ENCODE results near the gene HRH2.
"Not testable (repeated sequence)": the region's sequence is repeated elsewhere in the genome, so short reads cannot be mapped to it uniquely, and the experiment has no call there.

HRH2 gene

DNA sequence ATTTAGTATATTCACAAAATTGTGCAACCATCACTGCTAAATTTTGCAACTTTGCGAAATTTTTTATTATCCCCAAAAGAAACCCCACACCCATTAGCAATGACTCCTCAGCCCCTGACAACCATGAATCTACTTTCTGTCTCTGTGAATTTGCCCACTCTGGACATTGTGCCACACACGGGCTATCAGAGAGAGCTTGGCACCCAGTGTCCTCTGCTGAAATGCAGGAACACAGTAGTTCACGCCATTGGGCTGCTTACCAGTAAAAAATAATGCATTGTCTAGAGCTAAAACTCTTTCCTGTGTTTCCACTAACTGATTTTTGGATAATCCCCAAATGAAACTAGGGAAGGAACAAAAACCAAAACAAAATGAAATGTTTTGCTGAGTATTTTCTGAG, 60.0 kb downstream of the HRH2 start:
- no peak for DNase-seq

GRCh38 chr5:175718401-175719108, 60.7 kb downstream of the HRH2 start:
- DNase-seq = peak in 1 of 2 experiments; percentile 27

DNA sequence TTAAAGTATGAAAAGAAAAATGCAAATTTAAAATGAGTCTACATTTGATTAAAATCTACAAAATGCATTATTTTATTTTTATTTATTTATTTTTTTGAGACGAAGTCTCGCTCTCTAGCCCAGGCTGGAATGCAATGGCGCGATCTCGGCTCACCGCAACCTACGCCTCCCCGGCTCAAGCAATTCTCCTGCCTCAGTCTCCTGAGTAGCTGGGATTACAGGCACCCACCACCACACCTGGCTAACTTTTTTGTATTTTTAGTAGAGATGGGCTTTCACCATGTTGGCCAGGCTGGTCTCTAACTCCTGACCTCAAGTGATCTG, 61.2 kb downstream of the HRH2 start:
- not testable (repeated sequence) for DNase-seq

DNA sequence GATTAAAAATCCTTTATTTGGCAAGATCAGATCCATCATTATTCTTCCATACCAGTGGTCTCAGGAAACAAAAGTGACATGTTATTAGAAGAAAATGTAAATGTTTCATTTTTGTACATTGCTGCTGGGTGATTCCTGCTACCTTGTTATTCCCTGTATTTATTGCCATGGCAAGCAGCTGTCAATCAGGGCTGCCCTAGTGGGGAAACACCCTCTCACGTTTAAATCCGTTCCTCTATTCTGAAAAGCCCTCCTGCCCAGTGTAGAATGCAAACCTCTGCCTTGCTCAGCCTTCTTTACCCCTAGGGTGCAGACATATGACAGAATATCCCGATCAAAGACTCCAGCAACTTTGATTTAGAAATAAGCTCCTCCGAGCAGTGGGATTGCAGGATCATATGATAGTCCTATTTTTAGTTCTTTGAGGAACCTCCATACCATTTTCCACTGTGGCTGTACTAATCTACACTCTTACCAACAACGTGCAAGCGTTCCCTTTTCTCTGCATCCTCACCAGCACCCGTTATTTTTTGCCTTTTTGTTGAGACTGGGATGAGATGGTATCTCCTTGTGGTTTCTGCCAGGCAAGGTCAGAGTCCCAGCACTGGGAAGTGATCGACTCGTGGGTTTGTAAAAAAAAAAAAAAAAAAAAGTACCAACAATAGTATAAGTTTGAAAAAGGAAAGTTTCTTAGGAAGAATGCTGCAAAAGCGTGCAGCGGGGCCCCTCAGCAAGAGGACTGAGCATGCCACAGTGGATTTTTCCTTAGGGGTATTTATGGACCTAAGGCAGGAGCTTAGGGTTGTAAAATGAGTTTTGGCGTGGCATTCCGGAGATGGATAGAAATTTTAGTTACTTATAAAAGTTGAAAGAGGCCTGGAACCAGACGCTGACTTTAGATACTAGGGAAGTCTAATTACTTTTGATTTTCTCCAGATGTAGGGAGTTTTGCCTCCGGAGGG, 66.7 kb downstream of the HRH2 start:
- DNase-seq = no peak

DNA sequence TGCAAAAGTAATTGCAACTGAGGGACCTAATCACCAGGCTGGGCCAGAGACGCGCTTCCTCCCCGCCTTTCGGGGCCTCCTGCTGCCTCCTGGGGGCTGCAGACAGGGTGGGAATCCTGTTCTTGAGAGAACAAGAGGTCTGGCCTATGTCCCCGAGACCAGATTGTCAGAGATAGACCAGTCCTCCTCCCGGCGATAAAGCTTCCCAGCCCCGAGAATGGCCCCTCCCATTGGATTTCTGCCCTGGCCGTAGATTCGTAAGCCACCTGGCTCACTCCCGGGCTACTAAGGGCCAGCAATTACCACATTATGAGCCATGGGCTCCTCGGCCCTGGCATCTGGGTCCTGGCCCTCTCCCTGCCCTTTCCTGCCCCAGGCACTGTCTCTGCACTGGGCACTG, 70.4 kb downstream of the HRH2 start:
- no peak for DNase-seq

GRCh38 chr5:175728885-175729828, 71.3 kb downstream of the HRH2 start:
- no peak for DNase-seq

DNA sequence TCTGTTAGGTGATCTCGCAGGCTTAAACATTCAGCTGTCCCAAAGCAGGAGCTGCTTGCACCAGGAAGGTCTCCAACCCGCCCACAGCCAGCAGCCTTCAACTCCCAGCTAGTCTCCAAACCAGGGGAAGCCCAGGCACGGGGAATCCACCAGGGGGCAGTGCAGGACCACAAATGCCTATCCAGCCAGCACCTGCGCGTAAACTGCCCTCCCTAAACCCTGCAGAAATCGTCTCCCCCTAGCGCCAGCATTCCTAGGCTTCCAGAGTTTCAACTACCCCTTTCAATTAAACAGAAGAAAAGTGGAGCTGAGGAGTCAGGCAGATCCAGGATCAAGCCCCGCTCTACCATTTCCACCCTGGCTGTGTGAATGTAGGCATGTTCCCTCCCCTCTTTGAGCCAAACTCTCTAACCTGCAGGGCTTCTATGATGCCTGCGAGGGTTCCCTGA, 72.0 kb downstream of the HRH2 start:
- peak; percentile 80 to 93 for DNase-seq

DNA sequence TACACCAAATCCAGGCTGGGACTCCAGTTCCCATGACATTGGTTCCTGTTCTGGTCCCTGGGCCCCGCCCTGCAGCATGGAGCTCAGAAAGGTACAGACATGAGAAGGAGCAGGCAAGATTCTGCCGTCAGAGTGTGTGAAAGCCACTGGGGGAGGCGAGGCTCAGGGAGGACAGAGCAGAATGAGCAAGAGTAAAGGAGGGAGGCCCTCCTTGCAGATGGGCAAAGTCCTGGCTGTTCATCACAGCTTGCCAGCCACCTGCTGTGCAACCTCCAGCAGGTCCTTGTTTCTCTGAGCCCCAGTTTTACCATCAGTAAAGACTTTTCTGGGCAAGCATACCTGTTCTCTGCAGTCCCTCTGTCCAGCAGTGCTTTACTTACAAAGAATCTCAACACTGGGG, 73.3 kb downstream of the HRH2 start:
- DNase-seq = no peak

DNA sequence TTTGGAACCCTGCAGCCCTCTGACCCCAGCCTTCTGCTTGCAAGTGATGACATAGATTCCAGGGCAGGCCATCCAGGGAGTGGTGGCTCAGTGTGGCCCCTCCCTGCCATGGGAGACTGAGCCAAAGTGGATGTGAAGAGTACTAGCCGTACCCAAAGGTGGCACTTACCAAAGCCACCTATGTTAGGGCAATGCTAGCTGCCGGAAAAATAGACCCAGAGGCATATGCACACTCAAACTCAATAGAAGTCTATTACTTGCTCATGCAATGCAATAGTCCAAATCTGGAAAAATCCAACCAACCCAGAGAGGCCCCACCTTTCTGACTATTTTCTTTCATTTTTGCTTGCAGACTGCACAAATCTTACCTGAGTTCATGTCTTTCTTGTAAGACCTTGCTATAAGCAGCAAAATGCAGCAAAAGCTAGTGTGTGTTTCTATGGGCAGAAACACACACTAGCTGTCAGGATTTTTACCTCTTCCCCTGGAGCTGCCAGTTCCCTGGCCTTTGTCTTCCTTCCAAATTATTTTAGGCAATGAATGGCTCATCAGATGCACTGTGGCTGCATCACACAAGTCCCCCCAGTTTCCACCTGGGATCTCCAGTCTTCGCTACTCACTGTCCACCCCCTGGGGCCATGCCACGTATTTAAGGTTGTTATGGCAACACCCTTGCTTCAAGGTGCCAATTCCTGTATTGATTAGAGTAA, 74.0 kb downstream of the HRH2 start:
- no peak for DNase-seq

DNA sequence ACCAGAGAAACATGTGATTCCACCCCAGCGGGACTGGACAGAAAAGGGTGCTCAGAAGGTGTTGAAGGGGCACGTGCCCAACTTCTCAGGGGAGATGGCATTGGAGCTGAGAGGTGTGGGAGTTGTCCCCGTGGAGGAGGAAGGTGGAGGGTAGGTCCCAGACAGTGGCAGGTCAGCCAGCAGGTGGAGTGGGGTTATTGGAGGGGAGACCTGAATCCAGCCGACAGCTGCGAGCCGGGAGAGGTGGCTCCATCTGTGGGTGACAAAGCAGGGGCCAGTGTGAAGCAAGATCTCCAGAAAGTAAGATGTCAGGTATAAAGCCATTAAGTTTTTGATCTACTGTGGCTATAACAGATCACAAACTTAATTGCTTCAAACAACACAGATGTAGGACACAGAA, 75.1 kb downstream of the HRH2 start:
- DNase-seq = no peak

GRCh38 chr5:175734016-175734415, 76.1 kb downstream of the HRH2 start:
- no peak for DNase-seq

GRCh38 chr5:175734501-175734900, 76.6 kb downstream of the HRH2 start:
- DNase-seq = no peak

- DNase-seq = no peak
Observed at GRCh38 chr5:175735701-175736100, 77.8 kb downstream of the HRH2 start.

- no peak for DNase-seq
Observed at GRCh38 chr5:175736652-175737051, 78.8 kb downstream of the HRH2 start.

DNA sequence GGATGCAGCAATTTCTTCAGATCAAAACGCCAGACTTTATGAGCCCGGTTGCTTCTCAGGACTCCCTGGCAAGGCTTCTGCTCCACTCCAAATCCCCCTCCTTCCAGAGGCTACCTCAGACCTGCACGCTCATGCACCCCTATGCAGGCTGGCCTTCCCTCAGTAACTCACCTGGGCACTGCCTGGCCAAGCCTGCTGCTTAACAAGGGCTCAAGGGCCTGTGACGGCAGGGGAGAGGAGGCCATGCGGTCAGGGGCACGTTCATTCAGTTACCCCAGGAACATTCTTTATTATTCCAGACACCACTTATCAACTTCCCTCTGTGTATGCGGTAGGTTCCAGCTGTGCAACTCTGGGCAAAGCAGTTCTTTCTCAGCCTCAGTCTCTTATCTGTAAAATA, 79.6 kb downstream of the HRH2 start:
- no peak for DNase-seq

DNA sequence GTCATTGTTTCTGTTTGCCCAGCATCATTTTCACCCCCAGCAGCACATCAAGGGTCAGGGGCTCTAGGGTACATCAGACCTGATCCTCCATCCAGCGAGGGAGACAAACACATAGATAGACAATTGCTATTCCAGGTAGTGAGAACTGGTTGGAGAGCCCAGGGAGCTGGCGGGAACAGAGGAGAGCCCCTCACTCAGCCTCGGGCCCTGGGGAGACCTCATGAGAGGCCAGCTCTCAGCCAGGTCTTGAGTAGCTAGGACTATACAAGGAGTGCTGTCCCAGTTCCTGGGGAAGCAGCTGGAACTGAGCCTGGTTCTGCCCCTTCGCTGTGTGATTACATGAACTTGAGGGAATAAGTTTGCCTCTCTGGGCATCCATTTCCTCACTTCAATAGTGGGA, 80.3 kb downstream of the HRH2 start:
- no peak for DNase-seq

GRCh38 chr5:175738602-175739133, 80.8 kb downstream of the HRH2 start:
- no peak for DNase-seq

DNA sequence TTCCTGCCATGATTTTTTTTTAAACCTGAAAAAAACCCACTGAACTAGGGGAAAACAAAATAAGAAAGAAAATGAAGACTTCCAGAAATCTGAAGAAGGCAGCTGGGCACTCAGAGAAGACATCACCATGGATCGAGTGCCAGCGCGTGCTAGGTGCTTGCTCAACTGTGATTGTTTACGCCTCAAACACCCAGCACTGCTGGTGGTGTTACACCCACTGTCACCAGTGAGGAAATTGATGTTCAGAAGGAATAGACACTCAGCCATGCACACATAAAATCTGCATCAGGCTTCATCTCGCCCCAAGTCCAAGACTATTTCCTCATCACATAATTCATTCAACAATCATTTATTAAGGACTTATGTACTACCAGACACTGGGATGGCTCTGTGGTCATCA, 82.1 kb downstream of the HRH2 start:
- DNase-seq = no peak

DNA sequence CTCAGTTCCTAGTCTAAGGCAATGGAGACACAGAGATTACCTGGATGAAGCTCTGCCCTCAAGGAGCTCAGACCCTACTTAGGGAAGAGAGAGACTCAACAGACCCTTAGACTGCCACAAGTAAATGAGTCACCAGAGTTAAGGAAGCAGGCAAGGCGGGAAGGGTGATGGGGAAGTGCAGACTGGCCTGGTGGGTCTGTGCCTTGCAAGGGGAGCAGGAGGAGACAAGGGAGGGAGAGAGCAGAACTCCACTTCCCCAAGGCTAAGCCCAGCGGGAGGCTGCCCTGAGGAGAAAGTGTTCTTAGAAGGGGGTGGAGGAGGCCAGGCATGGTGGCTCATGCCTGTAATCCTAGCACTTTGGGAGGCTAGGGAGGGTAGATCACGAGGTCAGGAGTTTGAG, 83.7 kb downstream of the HRH2 start:
- DNase-seq = no peak

DNA sequence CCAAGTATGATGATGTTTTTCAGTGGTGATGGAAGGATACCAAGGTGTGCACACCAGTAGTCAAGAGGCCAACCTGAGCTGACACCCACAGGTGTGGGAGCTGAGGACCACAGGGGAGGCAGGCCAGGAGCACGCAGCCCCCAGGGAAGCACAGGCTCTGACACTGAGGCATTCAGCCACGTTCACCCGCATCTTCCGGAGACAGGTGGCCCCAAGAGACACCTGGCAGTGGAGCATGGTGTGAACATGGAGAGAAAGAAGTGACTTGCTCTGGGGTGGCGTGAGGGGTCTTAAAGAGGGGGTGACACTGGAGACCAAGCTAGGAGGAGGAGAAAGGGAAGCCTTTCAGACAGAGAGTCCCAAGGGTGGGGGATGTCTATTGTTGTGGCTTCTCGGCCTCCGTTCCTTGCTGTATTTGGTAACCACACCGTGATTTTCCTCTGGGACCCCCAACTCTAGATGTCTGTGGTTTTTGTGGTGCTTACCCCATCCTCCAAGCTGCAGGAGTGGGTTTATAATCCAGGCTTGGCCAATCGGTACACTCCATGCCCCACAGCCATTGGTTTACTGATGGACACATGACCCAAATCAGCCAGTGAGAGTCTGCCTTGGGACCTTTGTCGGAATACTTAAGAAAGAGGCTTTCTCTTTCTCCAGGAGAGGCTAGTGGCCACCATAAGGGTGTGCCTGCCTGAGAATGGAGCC, 84.6 kb downstream of the HRH2 start:
- DNase-seq = no peak

GRCh38 chr5:175743676-175744210, 85.9 kb downstream of the HRH2 start:
- no peak for DNase-seq
